ENCODE measurements around the gene RBM47.

GRCh38 chr4:40627540-40627939, 2.1 kb downstream of the RBM47 start:
- TF ChIP-seq CTCF (IDR thresholded peaks at IDR 0.05; ENCODE audit: insufficient read depth, low read length): no peak
- TF ChIP-seq REST (IDR thresholded peaks at IDR 0.05; ENCODE audit: insufficient replicate concordance, low read depth): no peak
